DND-41 (cell line): Measurements from ENCODE around the gene UBE2V1.

Source experiments
- ATAC-seq: fragments of 200-7000 bp; cut with Tn5 transposase; 3 replicates; pipeline ENCODE4 v1.9.1; 2021; ENCODE audit warnings: low read depth; ENCODE audit not compliant: insufficient read depth
- DNase-seq: peaks from one replicate; pipeline ENCODE4 v3.0.0-alpha.2; 2020
- H2AFZ ChIP-seq: 2 replicates; pipeline ENCODE4 v1.6.0; 2012; ENCODE audit warnings: low read depth, low read length
- H3K27ac ChIP-seq: 2 replicates; pipeline ENCODE4 v1.5.1; 2012; ENCODE audit warnings: low read length, inconsistent platforms
- H3K27me3 ChIP-seq: fragments of 200-600 bp; sonication (generic); 2 replicates; pipeline ENCODE4 v1.6.0; 2012; ENCODE audit warnings: low read length, mild to moderate bottlenecking, inconsistent platforms; ENCODE audit not compliant: insufficient read depth, poor library complexity
- H3K36me3 ChIP-seq: 2 replicates; pipeline ENCODE4 v1.5.1; 2012; ENCODE audit warnings: low read length, inconsistent platforms; ENCODE audit not compliant: insufficient read depth
- H3K4me1 ChIP-seq: 2 replicates; pipeline ENCODE4 v1.5.1; 2012; ENCODE audit warnings: mild to moderate bottlenecking, low read length; ENCODE audit not compliant: insufficient read depth
- H3K4me2 ChIP-seq: 2 replicates; pipeline ENCODE4 v1.6.0; 2012; ENCODE audit warnings: mild to moderate bottlenecking, moderate library complexity, low read length, inconsistent platforms; ENCODE audit not compliant: insufficient read depth
- H3K4me3 ChIP-seq, 2 experiments: fragments of 200-600 bp in 1 of 2; shearing (Covaris generic) in 1 of 2; 2 replicates each; pipeline ENCODE4 v1.5.1; 2012 to 2016; ENCODE audit warnings: inconsistent platforms in 2 of 2, low read length in 2 of 2, mild to moderate bottlenecking in 2 of 2, low read depth in 1 of 2, moderate library complexity in 1 of 2
- H3K79me2 ChIP-seq: 2 replicates; pipeline ENCODE4 v1.6.0; 2012; ENCODE audit warnings: low read length, inconsistent platforms; ENCODE audit not compliant: insufficient read depth
- H3K9ac ChIP-seq: 2 replicates; pipeline ENCODE4 v1.6.0; 2012; ENCODE audit warnings: low read depth, mild to moderate bottlenecking, inconsistent platforms, low read length, moderate library complexity
- H3K9me3 ChIP-seq: 2 replicates; pipeline ENCODE4 v1.5.1; 2012; ENCODE audit warnings: low read length, moderate library complexity, mild to moderate bottlenecking, inconsistent platforms; ENCODE audit not compliant: insufficient read depth, severe bottlenecking
- H4K20me1 ChIP-seq: 2 replicates; pipeline ENCODE4 v1.6.0; 2012; ENCODE audit warnings: low read length; ENCODE audit not compliant: insufficient read depth
- EZH2 ChIP-seq: IDR thresholded peaks from 3 replicates; pipeline ENCODE4 v1.6.1; 2012; ENCODE audit warnings: borderline replicate concordance, low read depth, mild to moderate bottlenecking, moderate library complexity, low read length, inconsistent platforms; ENCODE audit not compliant: severe bottlenecking
- TF ChIP-seq, protein P1 (sequence below): IDR thresholded peaks from 2 replicates; pipeline ENCODE4 v1.5.1; 2012; ENCODE audit warnings: borderline replicate concordance, low read length, moderate library complexity, mild to moderate bottlenecking; ENCODE audit not compliant: poor library complexity, severe bottlenecking; ENCODE audit errors: extremely low read depth

The UBE2V1 gene

DNA sequence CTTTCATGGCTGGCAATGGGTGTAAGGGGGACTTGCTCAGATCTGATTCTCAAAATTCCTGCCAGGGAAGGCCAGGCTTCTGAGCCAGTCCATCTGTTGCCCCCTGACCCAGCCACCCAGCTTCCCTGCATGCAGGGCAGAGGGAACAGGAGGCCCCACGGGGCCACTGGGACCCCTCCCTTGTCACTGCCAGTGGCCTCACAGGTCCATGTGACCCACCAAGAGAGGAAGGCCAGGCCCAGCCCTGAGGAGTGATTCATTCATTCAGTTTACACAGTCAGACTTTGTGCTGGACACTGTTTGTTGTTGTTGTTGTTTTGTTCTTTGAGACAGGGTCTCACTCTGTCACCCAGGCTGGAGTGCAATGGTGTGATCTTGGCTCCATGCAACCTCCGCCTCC is 39.5 kb downstream of the UBE2V1 start:
- Histone ChIP-seq H3K27ac (no peak overlapping the region), H3K9ac (no peak overlapping the region), H3K4me2 (no peak overlapping the region), H3K79me2 (no peaks in the 10 kb centered on the region), H3K27me3 (no peaks in the 10 kb centered on the region), H4K20me1 (0 out of 2 replicates have a peak, but pooled peaks cover 3% of the 10 kb centered on the region), H2AFZ (no peak overlapping the region), H3K4me1 (peaks cover 12% of the 10 kb centered on the region), H3K36me3 (no peaks in the 10 kb centered on the region), H3K9me3 (no peaks in the 10 kb centered on the region), H3K4me3 (no peak overlapping the region)
- TF ChIP-seq, protein P1, sequence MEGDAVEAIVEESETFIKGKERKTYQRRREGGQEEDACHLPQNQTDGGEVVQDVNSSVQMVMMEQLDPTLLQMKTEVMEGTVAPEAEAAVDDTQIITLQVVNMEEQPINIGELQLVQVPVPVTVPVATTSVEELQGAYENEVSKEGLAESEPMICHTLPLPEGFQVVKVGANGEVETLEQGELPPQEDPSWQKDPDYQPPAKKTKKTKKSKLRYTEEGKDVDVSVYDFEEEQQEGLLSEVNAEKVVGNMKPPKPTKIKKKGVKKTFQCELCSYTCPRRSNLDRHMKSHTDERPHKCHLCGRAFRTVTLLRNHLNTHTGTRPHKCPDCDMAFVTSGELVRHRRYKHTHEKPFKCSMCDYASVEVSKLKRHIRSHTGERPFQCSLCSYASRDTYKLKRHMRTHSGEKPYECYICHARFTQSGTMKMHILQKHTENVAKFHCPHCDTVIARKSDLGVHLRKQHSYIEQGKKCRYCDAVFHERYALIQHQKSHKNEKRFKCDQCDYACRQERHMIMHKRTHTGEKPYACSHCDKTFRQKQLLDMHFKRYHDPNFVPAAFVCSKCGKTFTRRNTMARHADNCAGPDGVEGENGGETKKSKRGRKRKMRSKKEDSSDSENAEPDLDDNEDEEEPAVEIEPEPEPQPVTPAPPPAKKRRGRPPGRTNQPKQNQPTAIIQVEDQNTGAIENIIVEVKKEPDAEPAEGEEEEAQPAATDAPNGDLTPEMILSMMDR, result no peak
- TF ChIP-seq EZH2, result no peak
- ATAC-seq, result no peak
- no peak for DNase-seq

- no peak for TF ChIP-seq EZH2
- TF ChIP-seq, protein P1, result peak; percentile 100
- DNase-seq, result peak; percentile 89
- Histone ChIP-seq H3K27me3 (no peaks in the 10 kb centered on the region), H2AFZ (peak overlapping the region; percentile 92), H3K9me3 (no peaks in the 10 kb centered on the region), H3K9ac (peak overlapping the region; percentile 46), H3K36me3 (no peaks in the 10 kb centered on the region), H4K20me1 (no peaks in the 10 kb centered on the region; the same call in 1 of the 2 replicates), H3K4me1 (peaks cover 12% of the 10 kb centered on the region), H3K4me3 (peak overlapping the region in 1 of 2 experiments; percentile 56; a peak in 2 of 4 replicates), H3K79me2 (no peaks in the 10 kb centered on the region), H3K4me2 (peak overlapping the region; percentile 80), H3K27ac (no peak overlapping the region)
- peak; percentile 99 for ATAC-seq
These were observed 41.7 kb downstream of the UBE2V1 start for GRCh38 chr20:50071039-50071888.

- no peak overlapping the region for H3K9ac ChIP-seq
- H3K4me3 ChIP-seq, result no peak overlapping the region
- DNase-seq, result no peak
These were observed 42.6 kb downstream of the UBE2V1 start for GRCh38 chr20:50070361-50070760.

More at GRCh38 chr20:50070361-50070760, 42.6 kb downstream of the UBE2V1 start:
- ATAC-seq, result no peak
- H3K27me3 ChIP-seq, result no peaks in the 10 kb centered on the region
- H3K4me2 ChIP-seq, result no peak overlapping the region
- TF ChIP-seq EZH2, result no peak
- TF ChIP-seq, protein P1, result no peak
- no peaks in the 10 kb centered on the region; the same call in 1 of the 2 replicates for H4K20me1 ChIP-seq
- H3K4me1 ChIP-seq, result peaks cover 12% of the 10 kb centered on the region
- no peak overlapping the region for H3K27ac ChIP-seq
- no peaks in the 10 kb centered on the region for H3K36me3 ChIP-seq
- no peak overlapping the region for H2AFZ ChIP-seq
- no peaks in the 10 kb centered on the region for H3K79me2 ChIP-seq
- H3K9me3 ChIP-seq, result no peaks in the 10 kb centered on the region
